ENCODE data around the gene SLC25A1. TPM values are rescaled to one million over a fixed set of nuclear protein-coding genes. Genes with fewer than 3 reads are reported as not detected.

Gene SLC25A1
- total and polyA plus RNA-seq, 2 of the 8 experiments (the other 6 are each of a cell fraction or from before 2014, with no cell fraction given) = 110 to 148 TPM

DNA sequence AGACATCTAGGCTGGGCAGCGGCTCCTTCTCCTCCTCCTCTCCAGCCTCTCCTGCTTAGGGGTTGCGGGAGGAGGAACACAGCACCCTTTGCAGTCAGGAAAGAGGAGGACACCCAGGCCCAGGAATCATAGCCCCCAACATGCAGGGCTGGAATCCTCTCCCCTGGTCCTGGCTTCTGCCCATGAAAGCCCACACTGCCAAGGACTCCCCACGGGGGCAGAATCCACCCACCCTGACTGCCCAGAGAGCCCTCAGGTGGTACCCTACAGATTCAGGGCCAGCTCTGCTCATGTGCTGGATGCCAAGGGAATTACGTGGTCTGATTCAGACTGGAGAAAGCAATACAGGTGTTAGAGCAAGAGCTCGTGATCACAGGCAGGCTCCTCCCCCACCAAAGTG, 38.6 kb downstream of the SLC25A1 start (continued):
- TF ChIP-seq RAD21 (IDR thresholded peaks at IDR 0.05 in 1 of 2, conservative IDR thresholded peaks at IDR 0.05 in 1 of 2; ENCODE audit: low read depth in 2 of 2, low read length in 2 of 2) (no peak), ASH2L (IDR thresholded peaks at IDR 0.05; ENCODE audit: low read length) (no peak), EZH2 (IDR thresholded peaks at IDR 0.05; ENCODE audit: low read depth, low read length, severe bottlenecking) (no peak), BRCA1 (IDR thresholded peaks at IDR 0.05; ENCODE audit: low read depth, low read length) (no peak), SIX5 (IDR thresholded peaks at IDR 0.05; ENCODE audit: low read depth, low read length) (no peak)

Measured in H1 (cell line).